Epithelial cell of esophagus (primary cell): Measurements from ENCODE around the gene HBE1.
"Not testable (repeated sequence)": the region's sequence is repeated elsewhere in the genome, so short reads cannot be mapped to it uniquely, and the experiment has no call there.

ENCODE experiments used
- DNase-seq: peaks from one replicate; pipeline ENCODE4 v3.0.0; 2010; ENCODE audit warnings: low read depth
- H3K4me3 ChIP-seq: 2 replicates; pipeline ENCODE4 v1.5.1; 2011; ENCODE audit warnings: mild to moderate bottlenecking, low read length, control low read depth
- TF ChIP-seq, protein P1 (sequence below): IDR thresholded peaks from 2 replicates; pipeline ENCODE4 v1.5.1; 2011; ENCODE audit warnings: low read depth, mild to moderate bottlenecking, low read length, control low read depth, inconsistent platforms; ENCODE audit not compliant: insufficient read depth; ENCODE audit errors: missing control alignments

Gene HBE1

DNA sequence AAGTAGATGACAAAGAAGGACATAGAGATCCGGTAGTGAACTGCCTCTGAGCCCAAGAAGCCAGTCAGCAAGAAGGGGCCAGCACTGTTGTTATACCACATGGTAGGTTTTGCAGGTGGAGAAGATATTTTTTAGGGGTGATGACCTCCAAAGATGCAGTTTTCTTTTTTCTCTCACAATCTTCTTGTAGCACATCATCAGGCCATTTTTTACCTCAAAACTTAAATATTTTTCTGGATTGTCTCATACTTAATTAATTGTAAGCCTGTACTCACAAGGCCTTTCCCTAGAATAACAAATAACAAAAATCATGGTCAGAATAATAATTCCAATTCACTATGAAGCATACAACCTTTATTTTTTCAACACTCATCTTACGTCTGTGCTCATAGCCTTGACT is 32.1 kb upstream of the HBE1 start, which contains the start of gene OR51B4:
Gene OR51B4 (minus strand): TSS at position 101 of the 400 bp plus-strand sequence. CDS start 0 bp downstream, at position 101.
- DNase-seq: no peak
- no peak within 1 kb of the TSS for H3K4me3 ChIP-seq
- TF ChIP-seq, protein P1, sequence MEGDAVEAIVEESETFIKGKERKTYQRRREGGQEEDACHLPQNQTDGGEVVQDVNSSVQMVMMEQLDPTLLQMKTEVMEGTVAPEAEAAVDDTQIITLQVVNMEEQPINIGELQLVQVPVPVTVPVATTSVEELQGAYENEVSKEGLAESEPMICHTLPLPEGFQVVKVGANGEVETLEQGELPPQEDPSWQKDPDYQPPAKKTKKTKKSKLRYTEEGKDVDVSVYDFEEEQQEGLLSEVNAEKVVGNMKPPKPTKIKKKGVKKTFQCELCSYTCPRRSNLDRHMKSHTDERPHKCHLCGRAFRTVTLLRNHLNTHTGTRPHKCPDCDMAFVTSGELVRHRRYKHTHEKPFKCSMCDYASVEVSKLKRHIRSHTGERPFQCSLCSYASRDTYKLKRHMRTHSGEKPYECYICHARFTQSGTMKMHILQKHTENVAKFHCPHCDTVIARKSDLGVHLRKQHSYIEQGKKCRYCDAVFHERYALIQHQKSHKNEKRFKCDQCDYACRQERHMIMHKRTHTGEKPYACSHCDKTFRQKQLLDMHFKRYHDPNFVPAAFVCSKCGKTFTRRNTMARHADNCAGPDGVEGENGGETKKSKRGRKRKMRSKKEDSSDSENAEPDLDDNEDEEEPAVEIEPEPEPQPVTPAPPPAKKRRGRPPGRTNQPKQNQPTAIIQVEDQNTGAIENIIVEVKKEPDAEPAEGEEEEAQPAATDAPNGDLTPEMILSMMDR: no peak

DNA sequence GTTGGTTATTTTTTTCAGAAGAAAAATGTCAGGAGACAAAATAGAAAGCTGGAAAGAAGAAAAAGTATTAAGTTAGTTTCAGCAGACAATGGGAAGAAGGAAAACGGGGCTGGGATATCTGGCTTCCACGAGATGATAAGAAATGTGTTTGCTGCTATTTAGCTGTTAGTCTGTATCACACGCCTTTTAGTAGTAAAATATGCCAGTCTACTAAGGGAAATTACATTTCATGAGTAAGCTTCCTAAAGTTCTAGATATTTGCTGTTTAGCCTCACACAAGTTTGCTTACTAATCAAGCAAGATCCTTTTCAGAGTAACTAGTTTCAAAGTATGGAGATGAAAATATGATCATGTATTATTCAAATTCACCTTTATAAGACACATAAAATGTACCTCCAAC is 30.5 kb upstream of the HBE1 start:
- TF ChIP-seq, protein P1: no peak
- H3K4me3 ChIP-seq: no peak overlapping the region
- DNase-seq: no peak

DNA sequence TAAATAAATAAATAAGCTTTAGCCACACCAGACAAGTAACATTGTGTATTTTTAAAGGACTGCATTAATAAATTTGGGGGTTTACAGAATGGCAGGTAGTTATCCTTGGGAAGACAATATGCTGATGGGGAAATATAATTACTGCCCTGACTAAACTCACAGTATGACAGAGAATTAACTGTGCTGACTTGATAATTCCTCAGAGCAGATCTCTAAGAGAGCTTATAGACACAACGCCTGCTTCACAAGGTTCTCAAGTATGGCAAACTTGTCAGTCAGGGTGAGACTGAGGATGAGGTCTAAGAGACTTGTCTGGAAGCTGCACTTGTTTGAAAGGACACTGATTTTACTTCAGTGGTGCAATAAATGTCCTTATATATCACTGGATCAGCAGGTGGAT is 28.7 kb upstream of the HBE1 start:
- TF ChIP-seq, protein P1: no peak
- no peak for DNase-seq
- H3K4me3 ChIP-seq: no peak overlapping the region

DNA sequence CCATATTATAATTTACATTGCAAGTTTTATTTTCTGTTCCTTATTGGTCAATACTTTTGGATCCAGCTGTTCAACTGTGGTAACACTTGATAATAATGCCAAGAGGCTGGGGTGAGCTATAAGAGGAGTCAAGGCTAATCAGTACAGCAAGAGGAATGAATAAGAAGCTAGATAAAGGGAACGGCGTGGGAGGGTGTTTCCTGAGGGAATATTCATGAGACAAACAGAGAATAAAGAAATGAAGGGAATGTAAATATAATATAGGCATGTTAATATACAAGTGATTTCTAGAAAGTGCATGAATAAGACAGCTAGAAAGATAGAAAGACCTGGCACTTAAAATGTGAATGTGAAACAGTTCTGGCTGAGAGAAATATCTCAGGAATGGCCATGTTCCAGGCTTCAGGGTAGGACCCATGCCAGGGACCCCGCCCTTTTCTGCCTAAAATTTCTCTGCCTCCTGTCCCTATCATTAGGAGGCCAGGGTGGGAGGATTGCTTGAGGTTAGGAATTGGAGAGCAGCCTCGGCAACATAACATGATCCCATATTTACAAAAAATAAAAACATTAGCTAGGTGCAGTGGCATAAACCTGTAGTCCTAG is 28.1 kb upstream of the HBE1 start:
- DNase-seq: no peak
- TF ChIP-seq, protein P1: no peak
- H3K4me3 ChIP-seq: no peak overlapping the region

DNA sequence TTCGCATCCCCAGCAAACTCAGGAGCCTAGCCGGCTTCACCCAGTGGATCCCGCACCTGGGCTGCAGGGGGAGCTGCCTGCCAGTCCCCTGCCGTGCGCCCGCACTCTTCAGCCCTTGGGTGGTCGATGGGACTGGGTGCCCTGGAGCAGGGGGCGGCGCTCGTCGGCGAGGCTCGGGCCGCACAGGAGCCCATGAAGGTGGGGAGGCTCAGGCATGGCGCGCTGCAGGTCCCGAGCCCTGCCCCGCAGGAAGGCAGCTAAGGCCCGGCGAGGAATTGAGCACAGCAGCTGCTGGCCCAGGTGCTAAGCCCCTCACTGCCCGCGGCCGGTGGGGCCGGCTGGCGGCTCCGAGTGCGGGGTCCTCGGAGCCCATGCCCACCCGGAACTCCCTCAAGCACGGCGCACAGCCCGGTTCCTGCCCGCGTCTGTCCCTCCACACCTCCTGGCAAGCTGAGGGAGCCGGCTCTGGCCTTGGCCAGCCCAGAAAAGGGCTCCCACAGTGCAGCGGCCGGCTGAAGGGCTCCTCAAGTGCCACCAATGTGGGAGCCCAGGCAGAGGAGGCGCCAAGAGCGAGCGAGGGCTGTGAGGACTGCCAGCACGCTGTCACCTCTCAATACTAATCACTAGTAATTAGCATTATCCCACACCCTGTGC is 24.7 kb upstream of the HBE1 start:
- H3K4me3 ChIP-seq, DNase-seq: not testable (repeated sequence)

DNA sequence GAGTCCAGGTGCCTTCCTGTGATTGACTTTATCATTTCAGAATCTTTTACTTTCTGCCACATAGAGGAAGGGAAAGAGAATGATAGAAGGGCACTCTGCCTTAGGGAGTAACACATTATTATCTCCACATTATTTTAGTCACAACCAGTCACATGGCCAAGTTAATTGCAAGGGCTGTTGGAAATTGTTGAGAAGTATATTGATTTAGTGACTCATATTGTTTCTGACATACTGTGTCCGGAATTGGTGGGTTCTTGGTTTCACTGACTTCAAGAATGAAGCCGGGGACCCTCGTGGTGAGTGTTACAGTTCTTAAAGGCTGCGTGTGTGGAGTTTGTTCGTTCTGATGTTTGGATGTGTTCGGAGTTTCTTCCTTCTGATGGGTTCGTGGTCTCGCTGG is 23.3 kb upstream of the HBE1 start:
- H3K4me3 ChIP-seq: no peak overlapping the region
- DNase-seq: no peak
- TF ChIP-seq, protein P1: no peak

DNA sequence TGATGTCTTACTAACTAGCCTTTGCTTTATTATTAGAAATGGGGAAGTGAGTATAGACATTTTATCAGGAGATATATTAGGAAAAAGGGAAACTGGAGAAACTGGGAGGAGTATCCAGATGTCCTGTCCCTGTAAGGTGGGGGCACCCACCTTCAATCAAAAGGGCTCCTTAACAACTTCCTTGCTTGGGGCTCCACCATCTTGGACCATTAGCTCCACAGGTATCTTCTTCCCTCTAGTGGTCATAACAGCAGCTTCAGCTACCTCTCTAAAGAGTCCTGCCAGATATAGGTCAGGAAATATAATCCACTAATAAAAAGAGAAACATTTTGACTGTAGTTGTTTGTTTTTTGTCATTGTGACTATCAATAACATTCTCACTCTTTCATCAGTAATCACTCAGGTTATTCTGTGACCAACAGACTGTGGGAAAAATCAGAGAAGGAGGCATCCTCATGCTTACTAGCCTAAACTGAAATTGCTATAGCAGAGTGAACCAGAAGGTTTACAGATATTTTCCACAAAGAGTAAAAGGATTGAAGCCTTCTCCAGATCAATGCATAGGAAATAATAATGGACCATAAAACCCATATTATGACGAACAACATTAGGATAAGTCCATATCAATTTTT is 21.6 kb upstream of the HBE1 start:
- TF ChIP-seq, protein P1: peak; percentile 84
- DNase-seq: peak; percentile 72
- no peak overlapping the region for H3K4me3 ChIP-seq
